CD14-positive monocyte (primary cell): ENCODE results near the gene NEBL. TPM values are rescaled to one million over a fixed set of nuclear protein-coding genes. Genes with fewer than 3 reads are reported as not detected.

Source experiments
- DNase-seq, 3 donors: peaks; one replicate each; pipeline ENCODE4 v3.0.0-alpha.2; 2011 to 2022
- H2AFZ ChIP-seq: 2 replicates; pipeline ENCODE4 v1.6.0; 2012; ENCODE audit warnings: mild to moderate bottlenecking, low read depth, low read length, inconsistent platforms; ENCODE audit not compliant: insufficient read depth, poor library complexity, severe bottlenecking
- H3K27ac ChIP-seq, 2 donors: 1 replicate in 1 of 2; 2 replicates in 1 of 2; pipeline ENCODE4 v1.5.1; 2012 to 2013; ENCODE audit warnings: low read length in 2 of 2, control low read depth in 1 of 2, inconsistent platforms in 1 of 2, low read depth in 1 of 2, mild to moderate bottlenecking in 1 of 2
- H3K27me3 ChIP-seq, 2 donors: one replicate each; pipeline versions ENCODE4 v1.6.0 to v1.6.1; 2011 to 2013; ENCODE audit warnings: low read length in 2 of 2; ENCODE audit not compliant: control insufficient read depth in 2 of 2, insufficient read depth in 2 of 2
- H3K36me3 ChIP-seq, 2 donors: replicated peaks in 1 of 2; 1 replicate in 1 of 2; 2 replicates in 1 of 2; pipeline versions ENCODE4 v1.5.1 to v1.6.1; 2012 to 2013; ENCODE audit warnings: low read length in 2 of 2, control low read depth in 1 of 2, inconsistent platforms in 1 of 2, mild to moderate bottlenecking in 1 of 2; ENCODE audit not compliant: insufficient read depth in 2 of 2, control insufficient read depth in 1 of 2
- H3K4me1 ChIP-seq, 2 donors: 1 replicate in 1 of 2; 2 replicates in 1 of 2; pipeline versions ENCODE4 v1.5.1 to v1.6.1; 2012 to 2013; ENCODE audit warnings: low read length in 2 of 2, control low read depth in 1 of 2, inconsistent platforms in 1 of 2, mild to moderate bottlenecking in 1 of 2, moderate library complexity in 1 of 2; ENCODE audit not compliant: insufficient read depth in 2 of 2, control insufficient read depth in 1 of 2
- H3K4me2 ChIP-seq: replicated peaks from 2 replicates; pipeline ENCODE3; 2012; ENCODE audit warnings: low read length, moderate library complexity, mild to moderate bottlenecking; ENCODE audit not compliant: poor library complexity, severe bottlenecking; ENCODE audit errors: extremely low read depth
- H3K4me3 ChIP-seq, 3 experiments: fragments of 200-600 bp in 1 of 3; sonication (generic) in 1 of 3; replicated peaks in 1 of 3; 1 replicate in 2 of 3; 2 replicates in 1 of 3; pipeline ENCODE4 v1.5.1; 2011 to 2013; ENCODE audit warnings: low read length in 3 of 3, mild to moderate bottlenecking in 3 of 3, control low read depth in 2 of 3, low read depth in 2 of 3, inconsistent platforms in 1 of 3, moderate library complexity in 1 of 3
- H3K79me2 ChIP-seq: 2 replicates; pipeline ENCODE4 v1.6.0; 2012; ENCODE audit warnings: mild to moderate bottlenecking, control low read depth, inconsistent platforms, low read length, moderate library complexity; ENCODE audit not compliant: insufficient read depth
- H3K9ac ChIP-seq: 2 replicates; pipeline ENCODE4 v1.6.0; 2017; ENCODE audit warnings: low read length, mild to moderate bottlenecking; ENCODE audit not compliant: insufficient read depth, poor library complexity, severe bottlenecking
- H3K9me3 ChIP-seq, 2 donors: replicated peaks in 1 of 2; 1 replicate in 1 of 2; 2 replicates in 1 of 2; pipeline versions ENCODE4 v1.5.1 to v1.6.1; 2012 to 2013; ENCODE audit warnings: low read length in 2 of 2, control low read depth in 1 of 2; ENCODE audit not compliant: control insufficient read depth in 1 of 2, insufficient read depth in 1 of 2
- H4K20me1 ChIP-seq: 2 replicates; pipeline ENCODE4 v1.6.0; 2012; ENCODE audit warnings: mild to moderate bottlenecking, low read length, control low read depth, moderate library complexity; ENCODE audit not compliant: insufficient read depth
- H3K27ac Mint-ChIP-seq, 7 donors: one replicate each; pipeline ENCODE4 v1.8.0; 2020; ENCODE audit warnings: mild to moderate bottlenecking in 7 of 7, mixed read lengths in 7 of 7, moderate library complexity in 6 of 7, inconsistent platforms in 2 of 7
- H3K27me3 Mint-ChIP-seq, 3 donors: one replicate each; pipeline ENCODE4 v1.8.0; 2021 to 2022; ENCODE audit warnings: low read depth in 3 of 3, mild to moderate bottlenecking in 3 of 3, mixed read lengths in 3 of 3, moderate library complexity in 3 of 3, inconsistent platforms in 1 of 3
- H3K36me3 Mint-ChIP-seq, 2 donors: one replicate each; pipeline ENCODE4 v1.8.0; 2020; ENCODE audit warnings: mixed read lengths in 2 of 2, inconsistent platforms in 1 of 2, mild to moderate bottlenecking in 1 of 2
- H3K4me1 Mint-ChIP-seq: one replicate; pipeline ENCODE4 v1.8.0; 2020; ENCODE audit warnings: mild to moderate bottlenecking, mixed read lengths
- H3K4me3 Mint-ChIP-seq, 2 donors: one replicate each; pipeline ENCODE4 v1.8.0; 2020; ENCODE audit warnings: mild to moderate bottlenecking in 2 of 2, mixed read lengths in 2 of 2, moderate library complexity in 1 of 2
- H3K9me3 Mint-ChIP-seq, 7 donors: one replicate each; pipeline ENCODE4 v1.8.0; 2020 to 2022; ENCODE audit warnings: mixed read lengths in 7 of 7, mild to moderate bottlenecking in 6 of 7, moderate library complexity in 6 of 7, inconsistent platforms in 2 of 7
- CTCF ChIP-seq: fragments of 200-600 bp; IDR thresholded peaks from one replicate; pipeline ENCODE4 v1.8.0; 2022; ENCODE audit warnings: antibody characterized with exemption, mild to moderate bottlenecking
- WGBS: methylation state at CpG from one replicate; pipeline ENCODE4 v1.1.5; 2013; ENCODE audit warnings: missing lambda C conversion rate; ENCODE audit not compliant: insufficient coverage; 5-methylcytosine and 5-hydroxymethylcytosine counted together
- intact Hi-C, 2 donors: fragments of 100-400 bp; cut with micrococcal nuclease; formaldehyde crosslinking; loops; one replicate each; pipeline versions ENCODE4 v1.15.0 to v1.15.1; 2023
- polyA plus RNA-seq, 3 donors: library from polyadenylated mRNA; depleted of rRNA in 1 of 3; unstranded in 2 of 3; stranded (reverse) in 1 of 3; fragments of 300-500 nt in 2 of 3; fragments of >200 nt in 1 of 3; fragmentation: Illumina TruSeq in 2 of 3; gene quantifications; 1 replicate in 2 of 3; 2 replicates in 1 of 3; pipeline ENCODE4 v1.2.3, GENCODE V29; 2012 to 2021

Gene NEBL
- polyA plus RNA-seq, 3 donors = 9.7 TPM; not detected in 2

GRCh38 chr10:20744821-20745220 is 152.3 kb downstream of the NEBL start:
- no peak overlapping the region for H3K9ac ChIP-seq
- no peak for DNase-seq
- 92% methylated on average over 4 of the region's 5 CpGs for WGBS
- intact Hi-C loops = no loop called here
- Mint-ChIP-seq H3K9me3 (peaks cover 5 to 22% (median 11%) of the 10 kb centered on the region in 7 donors), H3K36me3 (no peaks in the 10 kb centered on the region), H3K4me1 (no peaks in the 10 kb centered on the region), H3K27me3 (no peaks in the 10 kb centered on the region), H3K4me3 (no peak overlapping the region), H3K27ac (no peak overlapping the region)
- H3K4me1 ChIP-seq = no peaks in the 10 kb centered on the region
- H3K9me3 ChIP-seq = peaks cover 7 to 8% of the 10 kb centered on the region in 2 donors
- no peak overlapping the region for H3K4me2 ChIP-seq
- no peaks in the 10 kb centered on the region for H4K20me1 ChIP-seq
- H3K4me3 ChIP-seq = no peak overlapping the region
- no peaks in the 10 kb centered on the region for H3K79me2 ChIP-seq
- H2AFZ ChIP-seq = no peak overlapping the region
- H3K36me3 ChIP-seq = no peaks in the 10 kb centered on the region
- H3K27me3 ChIP-seq = no peaks in the 10 kb centered on the region
- no peak overlapping the region for H3K27ac ChIP-seq
- TF ChIP-seq CTCF = no peak

DNA sequence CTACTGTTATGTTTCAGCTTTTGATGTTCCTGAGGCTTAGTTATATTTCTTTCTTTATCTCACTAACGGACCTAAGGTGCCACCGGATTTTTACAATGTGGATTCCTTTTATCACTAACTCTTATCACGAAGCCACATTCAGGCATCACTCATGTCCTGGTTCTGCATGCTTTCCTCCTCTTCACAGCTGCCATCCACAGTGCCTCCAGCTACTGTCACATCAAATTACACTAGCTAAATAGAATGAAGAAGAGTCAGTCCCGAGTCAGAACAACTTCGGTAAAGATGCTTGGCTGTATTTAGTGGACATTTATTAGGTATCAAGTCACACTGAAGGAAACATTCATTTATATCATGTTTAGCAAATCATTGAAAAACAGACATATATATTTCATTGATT is 153.2 kb downstream of the NEBL start:
- Histone ChIP-seq H4K20me1 (no peaks in the 10 kb centered on the region), H3K4me1 (no peaks in the 10 kb centered on the region), H3K27me3 (no peaks in the 10 kb centered on the region), H2AFZ (no peak overlapping the region), H3K4me2 (no peak overlapping the region), H3K9ac (no peak overlapping the region), H3K4me3 (no peak overlapping the region), H3K79me2 (no peaks in the 10 kb centered on the region), H3K9me3 (peaks cover 5 to 7% of the 10 kb centered on the region in 2 donors), H3K27ac (no peak overlapping the region), H3K36me3 (no peaks in the 10 kb centered on the region)
- H3K4me1 Mint-ChIP-seq = no peaks in the 10 kb centered on the region
- no peak overlapping the region for H3K4me3 Mint-ChIP-seq
- intact Hi-C loops = no loop called here
- WGBS = 85% methylated on average over 2 of the region's 5 CpGs
- no peak for DNase-seq
- no peak overlapping the region for H3K27ac Mint-ChIP-seq
- TF ChIP-seq CTCF = no peak
- H3K36me3 Mint-ChIP-seq = no peaks in the 10 kb centered on the region
- H3K9me3 Mint-ChIP-seq = peaks cover 4 to 18% (median 9%) of the 10 kb centered on the region in 7 donors
- H3K27me3 Mint-ChIP-seq = peaks cover 0 to 2% (median 0%) of the 10 kb centered on the region in 3 donors
